OCI-LY7 (cell line): Measurements from ENCODE around the gene ZMIZ1.

Experiments
- CTCF ChIP-seq: fragments of 200-600 bp; sonication (generic); conservative IDR thresholded peaks from 2 replicates; pipeline ENCODE4 v1.5.1; 2014; ENCODE audit warnings: mild to moderate bottlenecking, antibody characterized with exemption, low read length, moderate library complexity, mixed read lengths
- EZH2phosphoT487 ChIP-seq: fragments of 200-600 bp; sonication (generic); IDR thresholded peaks from 2 replicates; pipeline ENCODE4 v1.6.1; 2018; ENCODE audit warnings: low read depth, borderline replicate concordance, mild to moderate bottlenecking, mixed run types, antibody characterized with exemption, low read length, moderate library complexity, mixed read lengths

GRCh38 chr10:79108728-79109127 is 40.0 kb downstream of the ZMIZ1 start:
- TF ChIP-seq EZH2phosphoT487 (no peak), CTCF (no peak)
